Measurements from ENCODE around the gene LRFN2.

The LRFN2 gene

GRCh38 chr6:40504274-40504673, 82.9 kb downstream of the LRFN2 start:
- H3K27ac ChIP-seq (ENCODE audit: low read length): no peak overlapping the region
- no peaks in the 10 kb centered on the region for H3K36me3 ChIP-seq (ENCODE audit: control insufficient read depth in 2 of 2, insufficient read depth in 2 of 2, low read length in 2 of 2)

DNA sequence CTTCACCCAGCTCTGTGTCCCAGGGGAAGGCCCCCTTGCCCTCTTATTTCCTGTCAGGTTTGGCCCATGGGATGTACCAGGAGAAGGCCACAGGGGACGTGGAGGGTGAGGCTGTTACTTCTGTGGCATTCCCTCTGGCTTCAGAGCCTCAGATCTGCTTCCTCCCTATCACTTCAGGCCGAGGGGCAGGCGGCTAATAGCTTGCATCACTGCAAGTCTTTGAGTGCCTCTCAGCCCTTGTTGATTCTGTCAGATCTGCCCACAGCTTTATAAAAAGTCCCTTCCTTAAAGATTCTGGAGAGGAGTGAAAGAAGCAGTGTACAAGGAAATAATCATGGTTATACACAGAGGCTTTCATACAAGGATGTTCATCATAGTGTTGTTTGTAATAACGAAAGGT, 86.9 kb downstream of the LRFN2 start:
- Histone ChIP-seq H3K4me1 (ENCODE audit: control insufficient read depth, insufficient read depth, low read length) (no peaks in the 10 kb centered on the region), H3K9me3 (ENCODE audit: control insufficient read depth in 2 of 2, low read length in 2 of 2) (no peaks in the 10 kb centered on the region), H3K36me3 (ENCODE audit: control insufficient read depth in 2 of 2, insufficient read depth in 2 of 2, low read length in 2 of 2) (no peaks in the 10 kb centered on the region), H3K9ac (ENCODE audit: low read length in 2 of 2) (no peak overlapping the region), H3K4me3 (ENCODE audit: low read length in 2 of 2) (no peak overlapping the region), H3K27me3 (ENCODE audit: control insufficient read depth in 1 of 2, insufficient read depth in 2 of 2, low read length in 2 of 2) (no peaks in the 10 kb centered on the region), H3K27ac (ENCODE audit: low read length) (no peak overlapping the region)

More at GRCh38 chr6:40504274-40504673, 82.9 kb downstream of the LRFN2 start:
- H3K9ac ChIP-seq (ENCODE audit: low read length in 2 of 2): no peak overlapping the region
- H3K9me3 ChIP-seq (ENCODE audit: control insufficient read depth in 2 of 2, low read length in 2 of 2): no peaks in the 10 kb centered on the region
- H3K4me3 ChIP-seq (ENCODE audit: low read length in 2 of 2): no peak overlapping the region
- H3K4me1 ChIP-seq (ENCODE audit: control insufficient read depth, insufficient read depth, low read length): no peaks in the 10 kb centered on the region
- no peaks in the 10 kb centered on the region for H3K27me3 ChIP-seq (ENCODE audit: control insufficient read depth in 1 of 2, insufficient read depth in 2 of 2, low read length in 2 of 2)

DNA sequence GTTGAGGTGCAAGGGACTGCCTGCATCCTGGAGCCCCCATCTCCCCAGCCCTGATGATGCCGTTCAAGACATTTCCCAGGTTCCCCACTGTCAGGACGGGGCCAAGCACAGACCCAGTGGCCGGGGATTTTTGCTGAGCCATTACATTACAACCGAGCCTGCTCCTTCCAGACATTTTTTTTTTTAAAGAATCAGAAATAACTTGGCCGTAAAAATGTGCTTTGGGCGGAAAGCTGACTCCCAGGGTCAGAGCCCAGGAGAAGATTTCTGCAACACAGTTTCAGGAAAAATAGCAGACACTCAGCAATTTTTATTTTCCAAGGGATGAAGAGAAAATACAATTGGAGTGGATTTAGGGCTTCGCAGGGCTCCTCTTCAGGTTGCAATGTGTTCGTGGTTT, 87.9 kb downstream of the LRFN2 start:
- Histone ChIP-seq H3K36me3 (ENCODE audit: control insufficient read depth in 2 of 2, insufficient read depth in 2 of 2, low read length in 2 of 2) (no peaks in the 10 kb centered on the region), H3K27me3 (ENCODE audit: control insufficient read depth in 1 of 2, insufficient read depth in 2 of 2, low read length in 2 of 2) (no peaks in the 10 kb centered on the region), H3K9ac (ENCODE audit: low read length in 2 of 2) (no peak overlapping the region)

DNA sequence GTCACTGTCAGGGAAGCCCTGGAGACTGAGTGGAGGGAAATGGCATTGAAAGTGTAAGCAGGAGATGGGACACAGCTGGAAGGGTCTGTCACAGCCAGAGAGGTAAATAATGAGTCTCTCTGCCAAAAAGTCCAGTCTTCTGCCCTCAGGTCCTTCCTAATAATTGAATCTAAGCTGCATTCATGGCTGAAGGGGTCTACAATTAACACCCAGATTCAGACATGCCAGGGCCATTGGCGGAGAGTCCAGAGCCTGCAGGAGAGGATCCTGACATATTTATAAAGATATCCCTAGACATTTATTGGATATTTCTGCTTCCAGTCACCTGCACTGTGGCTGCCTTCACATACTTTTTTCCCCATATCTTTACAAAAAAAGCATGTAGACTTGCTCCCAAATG, 89.0 kb downstream of the LRFN2 start:
- H3K4me1 ChIP-seq (ENCODE audit: control insufficient read depth, insufficient read depth, low read length): no peaks in the 10 kb centered on the region
- peaks cover 0 to 5% of the 10 kb centered on the region in 2 donors for H3K27me3 ChIP-seq (ENCODE audit: control insufficient read depth in 1 of 2, insufficient read depth in 2 of 2, low read length in 2 of 2)
- H3K4me3 ChIP-seq (ENCODE audit: low read length in 2 of 2): no peak overlapping the region
- H3K36me3 ChIP-seq (ENCODE audit: control insufficient read depth in 2 of 2, insufficient read depth in 2 of 2, low read length in 2 of 2): no peaks in the 10 kb centered on the region
- H3K27ac ChIP-seq (ENCODE audit: low read length): no peak overlapping the region
- H3K9me3 ChIP-seq (ENCODE audit: control insufficient read depth in 2 of 2, low read length in 2 of 2): no peaks in the 10 kb centered on the region
- H3K9ac ChIP-seq (ENCODE audit: low read length in 2 of 2): no peak overlapping the region

More for the DNA sequence above, 87.9 kb downstream of the LRFN2 start:
- Histone ChIP-seq H3K4me1 (ENCODE audit: control insufficient read depth, insufficient read depth, low read length) (no peaks in the 10 kb centered on the region), H3K9me3 (ENCODE audit: control insufficient read depth in 2 of 2, low read length in 2 of 2) (no peaks in the 10 kb centered on the region), H3K27ac (ENCODE audit: low read length) (no peak overlapping the region), H3K4me3 (ENCODE audit: low read length in 2 of 2) (no peak overlapping the region)

DNA sequence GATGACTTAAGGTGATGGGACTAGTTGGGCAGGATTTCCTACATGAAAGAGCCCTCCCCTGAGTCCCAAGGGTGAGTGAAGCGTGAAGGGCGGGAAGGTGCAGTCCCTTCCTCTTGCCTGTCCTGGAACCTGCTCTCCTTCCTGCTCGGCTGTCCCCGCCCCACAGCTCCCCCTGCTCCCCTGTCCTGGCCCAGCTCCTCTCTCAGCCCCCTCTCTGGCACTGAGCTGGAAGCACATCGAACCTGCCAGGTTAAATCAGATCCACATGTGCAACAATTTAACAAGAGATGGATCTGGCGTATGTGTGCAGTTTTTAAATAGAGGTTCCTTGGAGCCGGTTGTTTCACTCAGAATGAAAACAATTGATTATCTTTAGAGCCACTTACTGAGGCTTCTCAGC, 95.0 kb downstream of the LRFN2 start:
- Histone ChIP-seq H3K9ac (ENCODE audit: low read length in 2 of 2) (no peak overlapping the region), H3K9me3 (ENCODE audit: control insufficient read depth in 2 of 2, low read length in 2 of 2) (no peaks in the 10 kb centered on the region), H3K4me3 (ENCODE audit: low read length in 2 of 2) (no peak overlapping the region), H3K4me1 (ENCODE audit: control insufficient read depth, insufficient read depth, low read length) (no peaks in the 10 kb centered on the region), H3K27me3 (ENCODE audit: control insufficient read depth in 1 of 2, insufficient read depth in 2 of 2, low read length in 2 of 2) (peaks cover 0 to 11% of the 10 kb centered on the region in 2 donors), H3K36me3 (ENCODE audit: control insufficient read depth in 2 of 2, insufficient read depth in 2 of 2, low read length in 2 of 2) (no peaks in the 10 kb centered on the region), H3K27ac (ENCODE audit: low read length) (no peak overlapping the region)

GRCh38 chr6:40490508-40490907, 96.7 kb downstream of the LRFN2 start:
- no peaks in the 10 kb centered on the region for H3K9me3 ChIP-seq (ENCODE audit: control insufficient read depth in 2 of 2, low read length in 2 of 2)
- H3K27ac ChIP-seq (ENCODE audit: low read length): no peak overlapping the region

DNA sequence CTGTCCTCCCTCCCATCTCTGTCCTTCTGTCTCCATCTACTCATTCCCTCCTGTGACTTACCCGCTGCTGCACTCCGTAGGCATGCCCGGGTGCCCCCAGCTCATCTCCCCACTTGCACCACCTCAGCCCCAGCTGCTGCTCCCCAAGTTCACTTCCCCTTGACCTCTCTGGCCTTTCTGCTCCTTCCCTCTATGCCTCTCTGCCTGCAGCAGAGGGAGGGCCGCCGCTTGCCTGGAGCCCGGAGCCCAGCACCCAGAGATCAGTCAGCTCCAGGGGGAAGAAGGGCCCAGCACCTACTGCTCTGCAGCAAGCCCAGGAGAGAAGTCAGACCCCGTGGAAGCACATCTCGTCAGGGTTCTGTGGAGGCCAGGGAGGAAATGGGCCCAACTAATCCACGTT, 97.4 kb downstream of the LRFN2 start:
- peaks cover 0 to 11% of the 10 kb centered on the region in 2 donors for H3K27me3 ChIP-seq (ENCODE audit: control insufficient read depth in 1 of 2, insufficient read depth in 2 of 2, low read length in 2 of 2)
- H3K9ac ChIP-seq (ENCODE audit: low read length in 2 of 2): no peak overlapping the region
- H3K4me3 ChIP-seq (ENCODE audit: low read length in 2 of 2): no peak overlapping the region

More at GRCh38 chr6:40490508-40490907, 96.7 kb downstream of the LRFN2 start:
- peaks cover 0 to 11% of the 10 kb centered on the region in 2 donors for H3K27me3 ChIP-seq (ENCODE audit: control insufficient read depth in 1 of 2, insufficient read depth in 2 of 2, low read length in 2 of 2)
- H3K4me1 ChIP-seq (ENCODE audit: control insufficient read depth, insufficient read depth, low read length): no peaks in the 10 kb centered on the region
- no peak overlapping the region for H3K9ac ChIP-seq (ENCODE audit: low read length in 2 of 2)
- H3K4me3 ChIP-seq (ENCODE audit: low read length in 2 of 2): no peak overlapping the region
- H3K36me3 ChIP-seq (ENCODE audit: control insufficient read depth in 2 of 2, insufficient read depth in 2 of 2, low read length in 2 of 2): no peaks in the 10 kb centered on the region

DNA sequence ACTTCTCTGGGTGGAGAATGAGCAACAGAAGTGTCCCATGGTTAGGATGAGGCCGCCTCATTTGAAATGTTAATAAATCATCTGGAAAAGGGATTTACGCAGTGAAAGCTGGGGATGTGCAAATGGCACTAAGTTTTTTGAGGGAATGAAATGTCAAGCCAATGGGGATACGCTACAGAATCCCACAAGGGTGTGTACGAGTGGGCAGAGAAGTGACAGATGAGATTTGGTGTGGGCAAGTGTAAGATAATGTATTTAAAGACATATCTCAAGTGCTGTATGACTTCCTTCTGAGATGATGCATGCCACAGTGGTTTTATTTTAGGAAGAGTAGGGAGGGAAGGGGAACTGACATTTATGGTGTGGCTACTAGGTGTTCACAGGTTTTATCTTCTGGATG, 100.6 kb downstream of the LRFN2 start:
- no peaks in the 10 kb centered on the region for H3K4me1 ChIP-seq (ENCODE audit: control insufficient read depth, insufficient read depth, low read length)
- no peak overlapping the region for H3K27ac ChIP-seq (ENCODE audit: low read length)
- H3K4me3 ChIP-seq (ENCODE audit: low read length in 2 of 2): no peak overlapping the region
- no peak overlapping the region for H3K9ac ChIP-seq (ENCODE audit: low read length in 2 of 2)
- H3K27me3 ChIP-seq (ENCODE audit: control insufficient read depth in 1 of 2, insufficient read depth in 2 of 2, low read length in 2 of 2): peaks cover 0 to 6% of the 10 kb centered on the region in 2 donors
- H3K9me3 ChIP-seq (ENCODE audit: control insufficient read depth in 2 of 2, low read length in 2 of 2): no peaks in the 10 kb centered on the region
- H3K36me3 ChIP-seq (ENCODE audit: control insufficient read depth in 2 of 2, insufficient read depth in 2 of 2, low read length in 2 of 2): no peaks in the 10 kb centered on the region

More for the DNA sequence above, 97.4 kb downstream of the LRFN2 start:
- H3K27ac ChIP-seq (ENCODE audit: low read length): no peak overlapping the region
- H3K36me3 ChIP-seq (ENCODE audit: control insufficient read depth in 2 of 2, insufficient read depth in 2 of 2, low read length in 2 of 2): no peaks in the 10 kb centered on the region
- H3K9me3 ChIP-seq (ENCODE audit: control insufficient read depth in 2 of 2, low read length in 2 of 2): no peaks in the 10 kb centered on the region
- no peaks in the 10 kb centered on the region for H3K4me1 ChIP-seq (ENCODE audit: control insufficient read depth, insufficient read depth, low read length)

DNA sequence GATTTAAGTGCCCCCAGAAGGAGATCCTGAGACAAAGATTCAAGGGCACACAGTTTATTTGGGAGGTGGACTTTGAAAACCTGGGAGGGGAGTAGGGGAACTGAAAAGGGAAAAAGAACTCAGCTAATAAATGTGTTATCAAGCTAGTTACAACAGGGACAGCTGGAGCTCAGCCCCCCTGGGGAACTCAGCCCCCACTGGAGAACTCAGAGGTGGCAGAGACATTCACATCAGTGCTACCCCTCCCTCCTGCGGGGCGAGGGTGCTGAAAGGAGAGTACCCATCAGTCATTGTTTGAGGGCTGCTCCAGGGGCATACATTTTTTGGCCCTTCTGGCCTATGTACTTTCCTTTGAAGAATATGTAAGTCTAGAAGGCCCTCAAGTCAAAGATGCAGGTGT, 101.4 kb downstream of the LRFN2 start:
- H3K4me3 ChIP-seq (ENCODE audit: low read length in 2 of 2): no peak overlapping the region
- H3K27ac ChIP-seq (ENCODE audit: low read length): no peak overlapping the region
- peaks cover 0 to 4% of the 10 kb centered on the region in 2 donors for H3K27me3 ChIP-seq (ENCODE audit: control insufficient read depth in 1 of 2, insufficient read depth in 2 of 2, low read length in 2 of 2)
- H3K9me3 ChIP-seq (ENCODE audit: control insufficient read depth in 2 of 2, low read length in 2 of 2): no peaks in the 10 kb centered on the region
- no peaks in the 10 kb centered on the region for H3K36me3 ChIP-seq (ENCODE audit: control insufficient read depth in 2 of 2, insufficient read depth in 2 of 2, low read length in 2 of 2)
- H3K4me1 ChIP-seq (ENCODE audit: control insufficient read depth, insufficient read depth, low read length): no peaks in the 10 kb centered on the region
- H3K9ac ChIP-seq (ENCODE audit: low read length in 2 of 2): no peak overlapping the region

GRCh38 chr6:40485300-40485699, 101.9 kb downstream of the LRFN2 start:
- Histone ChIP-seq H3K4me1 (ENCODE audit: control insufficient read depth, insufficient read depth, low read length) (no peaks in the 10 kb centered on the region), H3K9me3 (ENCODE audit: control insufficient read depth in 2 of 2, low read length in 2 of 2) (no peaks in the 10 kb centered on the region), H3K4me3 (ENCODE audit: low read length in 2 of 2) (no peak overlapping the region), H3K27ac (ENCODE audit: low read length) (no peak overlapping the region), H3K9ac (ENCODE audit: low read length in 2 of 2) (no peak overlapping the region), H3K36me3 (ENCODE audit: control insufficient read depth in 2 of 2, insufficient read depth in 2 of 2, low read length in 2 of 2) (no peaks in the 10 kb centered on the region), H3K27me3 (ENCODE audit: control insufficient read depth in 1 of 2, insufficient read depth in 2 of 2, low read length in 2 of 2) (peaks cover 0 to 4% of the 10 kb centered on the region in 2 donors)

DNA sequence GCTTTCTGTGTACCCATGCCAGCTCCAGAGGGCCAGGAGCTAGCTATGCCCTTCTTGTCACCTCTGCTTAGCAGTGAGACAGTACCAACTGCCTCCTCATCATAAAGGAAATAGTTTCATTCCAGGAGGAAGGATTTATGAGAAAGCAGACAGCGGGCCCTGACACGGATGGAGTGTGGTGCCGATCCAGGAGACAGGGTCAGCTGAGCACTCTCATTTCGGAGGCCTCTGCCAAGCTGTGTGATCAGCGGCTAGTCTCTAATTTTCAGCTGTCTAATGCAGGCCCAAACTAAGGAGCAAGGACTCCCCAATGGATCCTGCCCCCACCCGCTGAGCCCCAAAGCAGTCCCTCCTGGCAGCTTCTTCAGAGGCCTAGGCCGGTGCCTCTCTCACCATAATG, 103.1 kb downstream of the LRFN2 start:
- no peaks in the 10 kb centered on the region for H3K4me1 ChIP-seq (ENCODE audit: control insufficient read depth, insufficient read depth, low read length)
- H3K27me3 ChIP-seq (ENCODE audit: control insufficient read depth in 1 of 2, insufficient read depth in 2 of 2, low read length in 2 of 2): peaks cover 0 to 2% of the 10 kb centered on the region in 2 donors
- H3K4me3 ChIP-seq (ENCODE audit: low read length in 2 of 2): no peak overlapping the region
- H3K9ac ChIP-seq (ENCODE audit: low read length in 2 of 2): no peak overlapping the region
- no peaks in the 10 kb centered on the region for H3K36me3 ChIP-seq (ENCODE audit: control insufficient read depth in 2 of 2, insufficient read depth in 2 of 2, low read length in 2 of 2)
- H3K27ac ChIP-seq (ENCODE audit: low read length): no peak overlapping the region
- H3K9me3 ChIP-seq (ENCODE audit: control insufficient read depth in 2 of 2, low read length in 2 of 2): no peaks in the 10 kb centered on the region

Data from stomach smooth muscle (tissue), 2 donors.